Astrocyte (in vitro differentiated cells and primary cell): ENCODE results near the gene CHRNA10. TPM values are rescaled to one million over a fixed set of nuclear protein-coding genes. Genes with fewer than 3 reads are reported as not detected.

Experiments
- DNase-seq: peaks from one replicate; pipeline ENCODE4 v3.0.0-alpha.2; 2010; ENCODE audit warnings: low read depth
- FAIRE-seq: peaks from 2 replicates; lab custom pipeline; 2011; peaks lifted over from hg19 to GRCh38; lab: Jason Lieb, UNC
- H2AFZ ChIP-seq: 2 replicates; pipeline ENCODE4 v1.6.0; 2012; ENCODE audit warnings: low read depth, low read length, inconsistent platforms
- H3K27ac ChIP-seq: 2 replicates; pipeline ENCODE4 v1.5.1; 2011; ENCODE audit warnings: low read depth, low read length, inconsistent platforms
- H3K27me3 ChIP-seq: 2 replicates; pipeline ENCODE4 v1.6.0; 2011; ENCODE audit warnings: low read length, inconsistent platforms; ENCODE audit not compliant: insufficient read depth
- H3K36me3 ChIP-seq: 2 replicates; pipeline ENCODE4 v1.5.1; 2011; ENCODE audit warnings: low read length, inconsistent platforms; ENCODE audit not compliant: insufficient read depth
- H3K4me1 ChIP-seq: 2 replicates; pipeline ENCODE4 v1.5.1; 2011; ENCODE audit warnings: low read length, inconsistent platforms; ENCODE audit not compliant: insufficient read depth
- H3K4me2 ChIP-seq: 2 replicates; pipeline ENCODE4 v1.6.0; 2012; ENCODE audit warnings: low read length, inconsistent platforms
- H3K4me3 ChIP-seq: 2 replicates; pipeline ENCODE4 v1.5.1; 2011; ENCODE audit warnings: low read depth, mild to moderate bottlenecking, low read length, inconsistent platforms; ENCODE audit not compliant: insufficient read depth
- H3K79me2 ChIP-seq: 2 replicates; pipeline ENCODE4 v1.6.0; 2012; ENCODE audit warnings: mild to moderate bottlenecking, low read length, inconsistent platforms; ENCODE audit not compliant: insufficient read depth
- H3K9ac ChIP-seq: 2 replicates; pipeline ENCODE4 v1.6.0; 2012; ENCODE audit warnings: mild to moderate bottlenecking, low read length, inconsistent platforms
- H3K9me3 ChIP-seq: 2 replicates; pipeline ENCODE4 v1.5.1; 2012; ENCODE audit warnings: low read depth, mild to moderate bottlenecking, low read length, inconsistent platforms; ENCODE audit not compliant: insufficient read depth
- H4K20me1 ChIP-seq: 2 replicates; pipeline ENCODE4 v1.6.0; 2012; ENCODE audit warnings: low read length, inconsistent platforms; ENCODE audit not compliant: insufficient read depth
- H3K27ac Mint-ChIP-seq: one replicate; pipeline ENCODE4 v1.8.0; 2021; ENCODE audit warnings: mild to moderate bottlenecking, mixed read lengths; ENCODE audit not compliant: unreplicated experiment
- H3K27me3 Mint-ChIP-seq: one replicate; pipeline ENCODE4 v1.8.0; 2021; ENCODE audit warnings: low read depth, mixed read lengths; ENCODE audit not compliant: unreplicated experiment
- H3K36me3 Mint-ChIP-seq: one replicate; pipeline ENCODE4 v1.8.0; 2021; ENCODE audit warnings: low read depth, mixed read lengths; ENCODE audit not compliant: unreplicated experiment
- H3K4me1 Mint-ChIP-seq: one replicate; pipeline ENCODE4 v1.8.0; 2021; ENCODE audit warnings: low read depth, mixed read lengths; ENCODE audit not compliant: unreplicated experiment
- H3K4me3 Mint-ChIP-seq: one replicate; pipeline ENCODE4 v1.8.0; 2021; ENCODE audit warnings: mild to moderate bottlenecking, moderate library complexity, mixed read lengths; ENCODE audit not compliant: unreplicated experiment
- H3K9me3 Mint-ChIP-seq: one replicate; pipeline ENCODE4 v1.8.0; 2021; ENCODE audit warnings: mild to moderate bottlenecking, mixed read lengths; ENCODE audit not compliant: unreplicated experiment
- CTCF ChIP-seq: IDR thresholded peaks from 2 replicates; pipeline ENCODE4 v1.5.1; 2011; ENCODE audit warnings: low read depth, mild to moderate bottlenecking, inconsistent platforms, low read length, moderate library complexity; ENCODE audit not compliant: insufficient read depth
- EZH2 ChIP-seq: IDR thresholded peaks from 2 replicates; pipeline ENCODE4 v1.6.1; 2012; ENCODE audit warnings: mild to moderate bottlenecking, low read length, inconsistent platforms; ENCODE audit not compliant: insufficient read depth
- total RNA-seq: library from RNA; stranded (reverse); gene quantifications from 2 replicates; pipeline ENCODE4 v1.2.1, GENCODE V29; 2021

The CHRNA10 gene
- total RNA-seq, 1 donor from 2014 or later, result 1.5 TPM

- Histone ChIP-seq H3K9me3 (no peaks in the 10 kb centered on the region), H3K4me3 (no peak overlapping the region), H4K20me1 (no peaks in the 10 kb centered on the region), H3K27ac (no peak overlapping the region), H3K27me3 (no peaks in the 10 kb centered on the region), H3K4me1 (no peaks in the 10 kb centered on the region), H3K9ac (no peak overlapping the region), H2AFZ (no peak overlapping the region), H3K79me2 (no peaks in the 10 kb centered on the region), H3K4me2 (no peak overlapping the region), H3K36me3 (peaks cover 5% of the 10 kb centered on the region)
- DNase-seq (no peak), FAIRE-seq (no peak)
- Mint-ChIP-seq H3K36me3 (peaks cover 38% of the 10 kb centered on the region), H3K9me3 (peaks cover 5% of the 10 kb centered on the region), H3K4me3 (no peak overlapping the region), H3K27ac (no peak overlapping the region), H3K27me3 (no peaks in the 10 kb centered on the region), H3K4me1 (no peaks in the 10 kb centered on the region)
- TF ChIP-seq EZH2 (no peak), CTCF (no peak)
These were observed 5.7 kb downstream of the CHRNA10 start for GRCh38 chr11:3665336-3666022.

GRCh38 chr11:3664032-3664630 lies 7.1 kb downstream of the CHRNA10 start:
- FAIRE-seq (no peak), DNase-seq (no peak)
- no peak overlapping the region for H3K27ac Mint-ChIP-seq
- H3K27me3 ChIP-seq, result no peaks in the 10 kb centered on the region
- no peaks in the 10 kb centered on the region for H3K9me3 ChIP-seq
- H3K4me2 ChIP-seq, result no peak overlapping the region
- no peak overlapping the region for H2AFZ ChIP-seq
- H3K4me1 Mint-ChIP-seq, result no peaks in the 10 kb centered on the region
- peaks cover 32% of the 10 kb centered on the region for H3K36me3 Mint-ChIP-seq
- no peaks in the 10 kb centered on the region for H3K79me2 ChIP-seq
- H3K36me3 ChIP-seq, result no peaks in the 10 kb centered on the region
- H3K27ac ChIP-seq, result no peak overlapping the region
- H4K20me1 ChIP-seq, result no peaks in the 10 kb centered on the region
- H3K4me1 ChIP-seq, result no peaks in the 10 kb centered on the region
- H3K4me3 Mint-ChIP-seq, result no peak overlapping the region
- no peak overlapping the region for H3K9ac ChIP-seq
- TF ChIP-seq EZH2 (no peak), CTCF (no peak)
- peaks cover 5% of the 10 kb centered on the region for H3K9me3 Mint-ChIP-seq
- H3K27me3 Mint-ChIP-seq, result no peaks in the 10 kb centered on the region
- no peak overlapping the region for H3K4me3 ChIP-seq

- no peak overlapping the region for H3K4me2 ChIP-seq
- no peak for DNase-seq
- no peak overlapping the region for H3K27ac Mint-ChIP-seq
These were observed 8.3 kb downstream of the CHRNA10 start for GRCh38 chr11:3662856-3663255.

More at GRCh38 chr11:3662856-3663255, 8.3 kb downstream of the CHRNA10 start:
- no peaks in the 10 kb centered on the region for H3K9me3 ChIP-seq
- TF ChIP-seq CTCF (no peak), EZH2 (no peak)
- no peak for FAIRE-seq
- no peak overlapping the region for H3K27ac ChIP-seq
- no peak overlapping the region for H3K4me3 ChIP-seq
- no peaks in the 10 kb centered on the region for H3K36me3 ChIP-seq
- no peaks in the 10 kb centered on the region for H3K4me1 Mint-ChIP-seq
- no peaks in the 10 kb centered on the region for H3K27me3 ChIP-seq
- H3K27me3 Mint-ChIP-seq, result peaks cover 6% of the 10 kb centered on the region
- H3K9me3 Mint-ChIP-seq, result peaks cover 12% of the 10 kb centered on the region
- H3K4me3 Mint-ChIP-seq, result no peak overlapping the region
- H3K9ac ChIP-seq, result no peak overlapping the region
- no peaks in the 10 kb centered on the region for H3K79me2 ChIP-seq
- no peaks in the 10 kb centered on the region for H4K20me1 ChIP-seq
- H3K36me3 Mint-ChIP-seq, result peaks cover 32% of the 10 kb centered on the region
- no peak overlapping the region for H2AFZ ChIP-seq
- no peaks in the 10 kb centered on the region for H3K4me1 ChIP-seq
